D341Med (cell line): ENCODE measurements around the gene GNA12.

ENCODE experiments used
- DNase-seq: peaks from one replicate; pipeline ENCODE4 v3.0.0; 2012; ENCODE audit warnings: low spot score

Gene GNA12, protein sequence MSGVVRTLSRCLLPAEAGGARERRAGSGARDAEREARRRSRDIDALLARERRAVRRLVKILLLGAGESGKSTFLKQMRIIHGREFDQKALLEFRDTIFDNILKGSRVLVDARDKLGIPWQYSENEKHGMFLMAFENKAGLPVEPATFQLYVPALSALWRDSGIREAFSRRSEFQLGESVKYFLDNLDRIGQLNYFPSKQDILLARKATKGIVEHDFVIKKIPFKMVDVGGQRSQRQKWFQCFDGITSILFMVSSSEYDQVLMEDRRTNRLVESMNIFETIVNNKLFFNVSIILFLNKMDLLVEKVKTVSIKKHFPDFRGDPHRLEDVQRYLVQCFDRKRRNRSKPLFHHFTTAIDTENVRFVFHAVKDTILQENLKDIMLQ

DNA sequence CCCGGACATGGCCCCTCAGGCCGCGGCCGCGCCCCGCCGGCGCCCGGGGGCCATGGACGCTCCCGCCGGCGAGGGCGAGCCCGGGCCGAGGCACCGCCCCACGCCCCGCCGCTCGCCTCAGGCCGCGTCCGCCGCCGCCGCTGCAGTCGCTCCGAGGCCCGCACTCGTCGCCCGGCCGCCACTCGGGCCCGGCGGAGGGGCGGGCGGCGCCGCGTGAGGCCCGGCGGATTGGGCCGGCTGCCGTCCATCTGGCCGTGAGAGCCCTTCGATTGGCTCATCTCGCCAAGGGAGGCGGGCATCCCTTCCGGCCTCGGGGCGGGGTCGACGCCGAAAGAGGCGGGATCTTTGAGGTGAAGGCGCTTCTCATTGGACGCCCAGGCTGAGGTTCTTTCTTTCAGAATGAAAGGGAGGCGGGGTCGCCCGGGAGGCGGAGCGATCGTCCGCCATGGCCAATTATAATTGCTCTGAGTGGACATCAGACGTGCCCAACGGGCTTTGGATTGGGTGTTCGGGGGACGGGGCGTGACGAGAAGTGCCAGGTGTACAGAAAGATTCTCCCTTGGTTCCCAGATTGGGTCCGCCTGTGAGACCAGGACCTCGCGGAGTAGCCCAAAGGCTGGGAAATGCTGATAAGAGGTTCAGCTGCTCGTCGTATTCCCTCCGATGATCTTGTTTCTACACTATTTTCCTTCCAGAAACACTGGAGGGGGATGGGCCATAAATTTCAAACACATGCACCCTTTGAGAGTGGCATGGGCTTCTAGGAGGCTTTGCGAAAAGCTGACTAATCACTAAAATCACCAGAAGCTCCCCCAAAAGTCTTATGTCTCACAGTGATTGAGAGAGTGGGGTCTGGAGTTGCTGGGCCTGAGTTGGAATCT lies at the start of gene GNA12:
Gene GNA12 (minus strand): TSS at position 156 of the 881 bp plus-strand sequence. CDS start 147 bp downstream, at position 9.
- DNase-seq: peak; percentile 99

DNA sequence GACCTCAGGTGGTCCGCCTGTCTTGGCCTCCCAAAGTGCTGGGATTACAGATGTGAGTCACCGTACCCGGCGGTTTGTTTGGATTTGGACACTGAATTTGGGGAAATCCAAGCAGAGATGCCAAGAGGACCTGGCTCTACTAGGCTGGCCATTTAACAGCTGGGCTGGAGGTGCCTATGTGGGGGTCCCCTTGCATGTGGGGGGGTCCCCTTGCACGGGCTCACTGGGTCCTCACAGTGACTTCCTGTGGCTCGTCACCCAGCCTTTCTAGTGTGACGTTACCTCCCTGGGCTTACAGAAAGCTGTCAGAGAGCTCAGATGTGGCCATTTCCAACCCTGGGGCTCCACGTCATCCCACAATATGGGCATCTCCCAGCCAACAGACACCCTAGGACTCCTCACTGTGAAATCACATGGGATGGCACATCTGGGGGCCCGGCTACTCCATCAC lies 49.3 kb upstream of the GNA12 start:
- no peak for DNase-seq

DNA sequence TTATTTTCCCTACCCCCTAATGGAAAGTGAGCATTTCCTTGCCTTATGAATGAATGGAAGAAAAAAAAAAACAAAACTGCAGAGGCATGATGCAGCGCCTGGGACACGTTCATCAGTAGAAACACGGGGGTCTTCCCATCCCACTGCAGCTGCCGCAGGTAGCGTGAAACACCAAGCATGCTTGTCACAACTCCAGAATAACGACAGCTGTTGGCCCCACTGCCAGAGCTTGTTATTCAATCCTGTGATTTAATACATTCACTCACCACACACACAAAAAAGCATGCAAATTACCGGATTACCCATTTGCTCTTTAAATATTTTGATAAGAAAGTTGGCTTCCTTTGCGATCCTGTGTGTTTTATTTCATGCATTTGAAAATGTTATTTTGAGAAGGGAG lies 48.4 kb upstream of the GNA12 start:
- DNase-seq: no peak

DNA sequence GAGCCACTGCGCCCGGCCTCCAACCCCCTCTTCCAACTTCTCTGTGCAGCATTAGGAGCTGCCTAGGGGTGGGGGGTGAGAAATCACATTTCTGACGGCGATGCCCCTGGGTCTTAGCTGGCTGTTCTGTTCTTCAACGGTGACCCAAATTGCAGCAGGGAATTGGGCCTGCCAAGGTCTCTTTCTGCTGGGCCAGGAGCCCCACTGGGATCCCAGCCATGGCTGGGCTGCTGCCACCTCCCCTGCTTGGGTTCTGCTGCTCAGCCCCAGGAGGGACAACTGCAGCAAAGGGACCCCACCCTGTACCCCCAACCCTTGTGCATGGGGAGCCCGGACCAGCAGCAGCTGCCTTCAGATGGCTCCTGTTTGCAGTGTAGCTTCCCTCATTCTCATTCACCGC lies 43.7 kb upstream of the GNA12 start:
- no peak for DNase-seq

DNA sequence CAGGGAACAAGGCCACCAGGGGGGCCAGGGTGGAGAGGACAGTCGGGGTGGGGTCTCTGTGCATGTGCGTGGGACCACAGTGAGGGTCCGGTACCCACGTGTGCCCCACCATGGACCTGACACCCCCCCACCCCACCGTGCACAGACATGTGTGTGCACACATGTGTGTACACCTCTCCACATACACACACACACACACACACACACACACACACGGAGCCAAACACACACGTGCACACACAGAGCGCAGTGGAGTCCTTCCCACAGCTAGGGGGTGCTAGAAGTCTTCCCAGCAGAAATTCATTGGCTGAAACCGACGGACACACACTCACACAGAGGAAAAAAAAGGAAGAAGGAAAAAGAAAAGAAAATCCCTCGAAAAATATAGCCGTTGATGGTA lies 42.8 kb upstream of the GNA12 start:
- peak; percentile 82 for DNase-seq

DNA sequence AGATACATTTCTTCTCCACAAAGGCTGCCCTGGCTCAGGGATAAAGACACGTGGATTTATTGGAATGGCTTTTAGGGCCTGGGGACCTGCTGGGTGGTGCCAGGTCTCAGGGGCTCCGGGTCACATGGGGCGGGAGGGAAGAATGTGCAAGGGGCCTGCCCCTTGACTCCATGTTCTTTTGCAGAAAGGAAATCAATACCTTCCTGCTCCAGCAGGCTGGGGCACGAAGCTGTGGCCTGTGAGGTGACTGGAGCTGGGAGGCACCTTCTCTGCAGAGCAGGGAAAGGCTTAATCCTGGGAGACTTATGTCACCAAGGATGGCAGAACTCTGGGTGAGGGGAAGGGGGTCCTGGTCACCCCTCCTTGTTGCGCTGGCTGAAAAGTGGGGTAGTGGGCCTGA lies 42.3 kb upstream of the GNA12 start:
- no peak for DNase-seq

DNA sequence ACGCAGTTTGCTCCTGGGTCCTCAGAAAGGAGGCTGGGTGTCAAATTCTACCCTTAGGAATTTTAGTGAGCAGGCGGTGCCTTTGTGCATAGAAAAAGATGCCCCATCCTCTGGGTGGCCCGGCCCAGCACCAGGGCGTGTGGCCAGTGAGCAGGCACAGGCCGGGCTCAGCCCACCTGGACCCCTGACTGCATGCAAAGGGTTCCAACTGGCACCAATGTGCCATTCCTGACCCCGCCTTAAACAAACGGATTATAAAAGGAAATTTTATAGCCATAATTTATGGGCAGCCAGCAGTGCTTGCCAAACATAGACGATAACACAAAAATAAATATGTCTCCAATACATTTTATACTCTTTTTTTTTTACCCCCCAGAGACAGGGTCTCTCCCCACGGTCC lies 40.1 kb upstream of the GNA12 start:
- no peak for DNase-seq

DNA sequence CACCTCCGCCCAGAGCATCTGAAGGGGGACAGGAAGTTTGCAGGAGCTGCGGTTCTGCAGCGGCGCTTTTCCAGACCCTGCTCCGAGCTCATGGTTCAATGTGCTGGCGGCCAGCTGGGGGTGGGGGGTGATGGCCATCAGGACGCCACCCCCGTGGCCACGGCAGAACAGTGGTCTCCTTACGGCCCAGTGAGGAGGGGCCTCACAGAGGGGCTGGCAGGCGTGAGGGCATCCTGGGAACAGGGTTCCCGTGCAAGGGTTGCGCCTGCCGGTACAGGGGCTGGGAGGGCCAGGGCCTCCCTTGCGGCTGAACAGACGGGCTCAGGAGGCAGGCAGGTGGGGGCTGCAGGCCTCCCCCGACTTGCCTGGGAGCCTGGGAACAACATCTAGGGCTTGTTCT lies 39.0 kb upstream of the GNA12 start:
- DNase-seq: no peak

DNA sequence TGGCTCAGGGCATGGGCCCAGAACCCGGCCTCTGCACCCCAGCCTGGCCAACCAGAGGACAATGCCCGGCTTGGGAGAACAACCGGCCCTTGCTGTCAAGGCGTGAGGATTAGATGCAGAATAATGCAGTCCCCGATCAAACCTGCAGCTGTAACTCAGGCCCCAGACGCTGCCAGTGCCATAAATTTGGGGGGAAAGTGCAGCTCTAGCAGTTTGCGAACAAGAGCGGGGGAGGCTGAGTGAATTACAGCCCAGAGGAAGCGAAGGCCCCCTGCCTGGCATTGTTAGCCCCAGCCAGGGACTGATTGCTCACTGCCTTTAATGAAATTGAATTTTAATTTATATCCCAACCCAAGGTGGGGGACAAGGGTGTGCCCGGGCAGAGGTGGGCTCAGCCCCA lies 38.0 kb upstream of the GNA12 start:
- no peak for DNase-seq

DNA sequence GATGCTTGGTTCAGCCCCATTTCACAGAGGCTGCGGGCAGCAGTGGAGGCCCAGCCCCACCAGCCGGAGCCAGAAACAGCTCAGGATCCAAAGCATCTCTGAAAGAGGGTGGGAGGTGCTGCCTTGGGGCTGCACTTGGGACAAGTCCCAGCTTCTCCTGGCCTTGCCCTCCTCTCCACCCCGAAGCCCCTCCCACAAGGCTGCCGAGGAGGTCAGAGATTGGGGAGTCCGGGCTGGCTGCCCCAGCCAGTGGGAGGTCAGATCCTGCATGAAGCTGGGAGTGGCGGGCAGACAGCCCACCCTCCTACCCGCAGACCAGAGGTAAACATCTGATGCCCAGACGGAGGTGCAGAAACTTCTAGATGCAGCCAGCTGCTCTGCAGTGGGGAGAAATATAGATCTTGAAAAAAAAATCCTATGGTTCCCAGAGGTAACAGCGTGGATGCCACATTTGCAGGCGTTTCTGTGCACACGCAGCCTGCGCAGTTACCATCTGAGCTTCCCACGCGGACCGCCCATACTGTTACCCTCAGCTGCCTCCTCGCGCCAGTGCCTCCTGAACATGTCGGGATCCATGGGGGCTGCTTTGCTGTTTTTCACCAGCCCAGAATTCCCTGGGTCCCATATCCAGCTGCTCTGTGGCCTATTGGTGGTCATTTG lies 36.9 kb upstream of the GNA12 start:
- no peak for DNase-seq

DNA sequence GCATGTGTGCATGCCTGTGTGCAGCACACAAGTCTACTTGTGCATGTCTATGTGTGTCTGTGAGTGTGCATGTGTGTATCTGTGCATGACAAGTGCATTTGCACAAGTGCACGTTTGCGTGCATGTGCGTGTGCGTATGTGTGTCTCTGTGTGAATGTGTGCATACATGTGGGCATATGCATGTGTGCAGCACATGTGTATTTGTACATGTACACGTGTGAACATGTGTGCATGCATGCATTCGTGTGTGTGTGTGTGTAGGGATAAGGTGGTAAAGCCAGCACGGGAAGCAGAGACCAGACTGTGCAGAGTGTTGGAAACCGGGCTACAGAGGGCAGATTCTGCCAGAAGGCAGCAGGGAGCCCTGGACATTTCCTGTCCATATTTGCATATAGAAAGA lies 35.9 kb upstream of the GNA12 start:
- no peak for DNase-seq

DNA sequence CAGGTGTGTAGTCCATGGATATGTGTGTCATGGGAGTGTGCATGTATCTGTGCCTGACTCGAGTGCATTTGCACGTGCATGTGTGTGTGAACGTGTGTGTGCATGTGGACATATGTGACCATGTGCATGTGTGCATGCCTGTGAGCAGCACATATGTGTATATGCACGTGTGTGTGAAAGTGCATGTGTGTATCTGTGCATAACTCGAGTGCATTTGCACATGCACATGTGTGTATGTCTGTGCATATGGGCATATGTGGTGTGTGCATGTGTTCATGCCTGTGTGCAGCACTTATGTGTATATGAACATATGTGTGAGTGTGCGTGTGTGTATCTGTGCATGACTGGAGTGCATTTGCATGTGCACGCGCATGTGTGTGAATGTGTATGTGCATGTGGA lies 35.2 kb upstream of the GNA12 start:
- DNase-seq: no peak

DNA sequence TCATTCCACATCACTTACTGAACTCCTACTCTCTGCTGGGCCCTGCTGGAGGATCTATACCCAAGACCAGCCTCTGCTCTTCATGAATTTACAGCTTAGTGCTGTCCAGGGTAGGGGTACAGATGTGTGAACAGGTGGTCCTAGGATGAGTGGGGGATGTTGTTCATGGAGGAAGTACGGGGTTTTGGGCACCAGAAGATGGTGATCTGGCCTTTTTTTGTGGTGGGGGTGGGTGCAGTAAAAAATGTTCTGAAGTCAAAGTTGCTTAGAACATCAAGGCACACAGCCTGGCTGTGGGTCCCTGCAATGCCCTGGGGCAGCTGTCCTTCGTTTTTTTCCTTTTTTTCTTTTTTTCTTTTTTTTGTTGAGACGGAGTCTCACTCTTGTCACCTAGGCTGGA lies 34.2 kb upstream of the GNA12 start:
- DNase-seq: no peak

DNA sequence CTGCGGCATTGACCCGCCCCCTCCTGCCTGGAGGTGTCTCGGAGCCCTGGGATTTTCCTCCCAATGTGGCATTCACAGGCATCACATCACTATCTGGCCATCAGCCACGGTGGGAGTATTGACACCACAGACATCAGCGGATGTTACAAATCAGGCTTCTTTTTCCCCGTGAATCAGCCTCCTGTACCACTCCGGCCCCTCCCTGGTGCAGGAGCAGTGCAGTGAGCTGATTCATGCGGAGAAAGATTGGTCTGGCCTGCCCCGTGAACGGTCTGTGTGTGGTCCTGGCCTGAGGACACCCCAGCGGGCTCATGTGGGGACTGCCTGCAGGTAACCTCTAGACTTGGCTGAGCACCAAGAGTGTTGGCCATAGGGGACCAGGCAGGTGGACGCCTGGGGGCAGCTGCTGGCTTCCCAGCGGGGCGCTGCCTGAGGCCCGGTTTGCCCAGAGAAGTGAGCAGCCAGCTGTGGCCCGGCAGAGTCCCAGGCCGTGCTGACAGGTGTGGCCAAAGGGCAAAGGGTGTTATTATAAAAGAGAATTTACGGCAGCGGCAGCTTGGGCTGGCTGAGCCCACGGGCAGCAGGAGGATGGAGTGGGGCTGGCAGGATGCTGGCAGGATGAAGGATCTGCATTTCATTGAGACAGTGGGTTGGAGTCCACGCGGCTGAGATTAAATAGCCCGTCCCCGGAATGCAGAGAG lies 32.1 kb upstream of the GNA12 start:
- no peak for DNase-seq

DNA sequence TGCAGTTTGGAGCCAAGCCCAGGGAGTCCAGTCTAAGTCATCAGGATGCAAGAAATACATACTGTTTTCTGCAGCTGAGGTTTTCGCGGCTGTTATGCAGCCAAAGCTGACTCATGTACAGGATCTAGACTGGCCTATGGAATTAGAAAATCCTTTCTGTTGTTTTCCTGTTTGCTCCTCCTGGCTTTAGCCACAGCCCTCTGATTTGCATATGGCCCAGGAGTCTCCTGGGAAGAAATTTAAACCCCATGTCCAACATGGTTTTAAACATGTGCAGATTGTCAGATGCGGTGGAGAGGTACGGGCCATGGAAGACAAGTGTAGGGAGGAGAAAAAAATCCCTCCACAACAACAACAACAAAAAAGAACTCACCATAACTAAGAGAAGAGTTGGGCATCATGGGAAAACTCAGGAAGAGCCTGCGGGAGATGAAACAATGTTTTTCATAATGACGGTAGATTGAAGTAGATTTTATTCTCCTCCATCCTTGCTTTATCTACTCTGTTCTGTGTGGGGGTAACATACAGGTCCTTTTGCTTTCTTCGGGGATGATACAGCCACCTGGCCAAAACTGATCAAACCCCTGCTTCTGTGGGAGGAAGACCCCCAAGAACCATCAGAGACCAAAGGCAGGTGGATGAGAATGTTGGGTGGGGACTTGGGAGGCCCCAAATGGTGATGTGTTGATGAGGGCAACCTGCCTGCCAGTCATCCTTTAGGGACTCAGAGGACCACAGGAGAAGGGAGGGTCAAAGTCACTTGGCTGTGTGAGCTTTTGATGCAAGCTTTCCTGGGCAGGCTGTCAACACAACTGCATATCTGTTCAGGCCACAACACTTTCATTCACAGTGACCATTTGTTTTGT lies 29.8 kb upstream of the GNA12 start:
- no peak for DNase-seq

DNA sequence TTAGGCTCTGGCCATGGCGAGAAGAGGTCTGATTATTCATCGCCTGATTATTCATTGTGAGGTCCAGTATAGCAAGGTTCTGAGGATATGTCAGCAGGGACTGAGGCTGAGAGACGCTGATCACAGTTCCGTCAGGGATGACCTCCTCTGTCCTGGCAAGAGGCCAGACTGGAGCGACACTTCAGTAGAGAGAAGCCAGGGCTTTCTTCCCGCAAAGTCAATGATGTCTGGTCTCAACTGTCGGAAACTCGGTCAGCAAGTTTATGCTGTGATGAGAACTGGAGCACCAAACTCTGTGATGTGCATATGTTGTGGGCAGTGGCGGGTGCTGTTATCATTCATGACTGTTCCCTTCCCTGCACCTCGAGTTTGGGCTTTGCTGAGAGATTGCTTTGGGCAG lies 29.0 kb upstream of the GNA12 start:
- no peak for DNase-seq

DNA sequence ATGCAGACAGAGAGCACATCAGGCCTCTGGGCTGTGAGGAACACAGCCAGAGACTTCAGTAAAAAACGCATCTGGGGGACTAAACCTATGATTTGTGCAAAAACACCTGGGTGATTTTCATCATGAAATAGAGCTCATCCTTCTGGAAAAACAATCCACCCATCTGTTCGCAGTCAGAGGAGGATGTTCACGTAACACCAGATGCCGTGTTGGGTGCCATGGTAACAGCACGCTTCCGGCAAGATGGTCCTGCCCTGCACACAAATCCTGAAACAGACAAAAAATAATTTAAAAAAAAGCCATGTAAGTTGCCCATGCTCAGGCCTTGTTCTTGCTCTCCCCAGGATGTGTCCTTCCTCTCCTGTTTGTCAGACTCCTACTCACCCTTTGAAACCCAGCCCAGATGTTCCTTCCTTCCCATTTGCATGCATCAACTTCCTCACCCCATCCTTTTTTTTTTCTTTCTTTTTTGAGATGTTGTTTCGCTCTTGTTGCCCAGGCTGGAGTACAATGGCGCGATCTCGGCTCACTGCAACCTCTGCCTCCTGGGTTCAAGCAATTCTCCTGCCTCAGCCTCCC lies 28.3 kb upstream of the GNA12 start:
- no peak for DNase-seq

DNA sequence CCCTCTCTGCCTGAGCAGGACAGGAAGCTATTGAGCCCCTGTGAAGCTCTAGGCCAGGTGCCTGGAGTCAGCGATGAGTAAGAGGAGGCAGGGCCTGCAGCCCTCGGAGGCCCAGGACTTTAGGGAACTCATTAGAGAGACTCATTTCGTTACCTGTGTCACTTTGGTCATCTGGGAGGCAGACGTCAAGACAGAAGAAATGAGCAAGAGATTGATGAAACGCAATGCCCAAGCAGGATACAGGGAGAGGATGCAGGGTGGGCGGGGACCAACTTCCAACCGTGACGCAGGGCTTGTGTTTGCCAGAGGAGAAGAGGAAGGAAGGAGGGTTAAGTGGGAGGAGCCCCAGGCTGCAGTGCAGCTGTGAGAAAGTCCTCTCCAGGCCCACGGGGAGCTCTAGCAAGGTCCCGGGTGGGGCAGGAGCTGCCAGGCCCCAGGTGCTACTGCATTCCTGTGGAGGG lies 26.4 kb upstream of the GNA12 start:
- no peak for DNase-seq

DNA sequence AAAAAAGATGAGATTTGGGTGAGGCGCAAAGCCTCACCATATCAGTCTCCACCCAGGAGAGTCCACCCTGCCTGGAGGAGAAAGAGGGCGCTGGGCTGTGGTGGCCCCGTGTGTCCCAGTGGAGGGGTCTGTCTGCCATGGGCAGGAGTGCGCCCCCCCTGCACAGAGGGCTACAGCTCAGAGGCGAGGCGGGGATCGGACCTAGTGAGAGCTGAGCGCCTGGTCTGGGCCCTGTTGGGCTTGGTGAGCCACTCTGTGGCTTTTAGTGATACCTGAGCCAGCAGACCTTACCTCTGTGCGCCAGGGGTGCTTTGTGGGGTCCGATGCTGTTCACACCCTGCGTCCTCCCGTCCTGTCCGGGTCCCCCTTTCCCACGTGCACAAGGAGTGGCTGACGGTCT lies 25.9 kb upstream of the GNA12 start:
- no peak for DNase-seq

DNA sequence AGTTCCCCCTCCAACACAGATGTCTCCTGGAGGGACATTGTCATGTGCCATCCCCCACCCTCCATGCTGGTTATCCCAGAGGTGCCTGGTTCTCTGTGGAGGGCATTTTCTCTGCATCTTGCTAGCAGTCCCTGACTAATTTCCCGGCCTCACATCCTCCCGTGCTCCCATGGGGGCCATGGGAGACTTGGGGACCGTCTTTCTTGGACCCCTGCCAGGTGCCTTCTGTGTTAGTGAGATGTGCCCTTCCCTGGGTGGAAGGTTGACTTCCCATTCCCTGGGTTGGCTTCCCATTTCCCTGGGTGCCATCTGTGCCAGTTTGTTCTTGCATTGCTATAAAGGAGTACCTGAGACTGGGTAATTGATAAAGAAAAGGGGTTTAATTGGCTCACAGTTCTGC lies 22.5 kb upstream of the GNA12 start:
- DNase-seq: no peak
